ENCODE results near the gene PLCD3.
"Not testable (repeated sequence)": the region's sequence is repeated elsewhere in the genome, so short reads cannot be mapped to it uniquely, and the experiment has no call there.

The PLCD3 gene

GRCh38 chr17:45127548-45128300 lies 4.6 kb downstream of the PLCD3 start:
- Histone ChIP-seq H3K27ac (ENCODE audit: low read depth, low read length) (no peak overlapping the region), H3K4me3 (ENCODE audit: low read depth in 1 of 2, low read length in 2 of 2) (peak overlapping the region in 1 of 2 donors; percentile 21), H3K4me1 (ENCODE audit: control insufficient read depth in 1 of 2, insufficient read depth in 2 of 2, low read length in 2 of 2) (peaks cover 61 to 66% of the 10 kb centered on the region in 2 donors), H3K36me3 (ENCODE audit: control insufficient read depth in 1 of 2, insufficient read depth in 2 of 2, low read length in 2 of 2) (no peaks in the 10 kb centered on the region), H3K27me3 (ENCODE audit: control insufficient read depth in 1 of 2, insufficient read depth in 2 of 2, low read length in 2 of 2) (no peaks in the 10 kb centered on the region), H3K9ac (ENCODE audit: low read depth in 1 of 2, low read length in 2 of 2) (peak overlapping the region in 1 of 2 donors; percentile 18), H3K9me3 (ENCODE audit: control insufficient read depth in 1 of 2, low read length in 2 of 2) (no peaks in the 10 kb centered on the region)

DNA sequence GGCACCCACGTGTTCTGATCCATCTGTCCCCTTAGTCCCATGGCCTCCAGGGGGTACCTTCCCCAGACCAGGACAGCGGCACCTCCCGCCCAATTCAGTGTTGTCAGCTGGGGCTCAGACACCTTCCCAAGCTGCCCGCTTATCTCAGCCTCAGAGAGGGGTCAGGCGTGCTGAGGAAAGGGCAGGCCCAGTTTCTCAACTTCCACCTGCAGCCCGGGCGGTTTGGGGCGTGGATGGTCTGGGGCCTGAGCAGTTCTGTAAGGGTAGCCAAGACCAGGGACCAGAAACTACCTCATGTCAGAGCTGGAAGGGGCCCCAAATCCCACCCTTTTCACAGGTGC lies 5.1 kb downstream of the PLCD3 start:
- peaks cover 65 to 68% of the 10 kb centered on the region in 2 donors for H3K4me1 ChIP-seq (ENCODE audit: control insufficient read depth in 1 of 2, insufficient read depth in 2 of 2, low read length in 2 of 2)
- no peaks in the 10 kb centered on the region for H3K9me3 ChIP-seq (ENCODE audit: control insufficient read depth in 1 of 2, low read length in 2 of 2)
- H3K27me3 ChIP-seq (ENCODE audit: control insufficient read depth in 1 of 2, insufficient read depth in 2 of 2, low read length in 2 of 2), result no peaks in the 10 kb centered on the region
- H3K36me3 ChIP-seq (ENCODE audit: control insufficient read depth in 1 of 2, insufficient read depth in 2 of 2, low read length in 2 of 2), result no peaks in the 10 kb centered on the region
- H3K9ac ChIP-seq (ENCODE audit: low read depth in 1 of 2, low read length in 2 of 2), result peak overlapping the region in 1 of 2 donors; percentile 15
- H3K4me3 ChIP-seq (ENCODE audit: low read depth in 1 of 2, low read length in 2 of 2), result no peak overlapping the region
- no peak overlapping the region for H3K27ac ChIP-seq (ENCODE audit: low read depth, low read length)

DNA sequence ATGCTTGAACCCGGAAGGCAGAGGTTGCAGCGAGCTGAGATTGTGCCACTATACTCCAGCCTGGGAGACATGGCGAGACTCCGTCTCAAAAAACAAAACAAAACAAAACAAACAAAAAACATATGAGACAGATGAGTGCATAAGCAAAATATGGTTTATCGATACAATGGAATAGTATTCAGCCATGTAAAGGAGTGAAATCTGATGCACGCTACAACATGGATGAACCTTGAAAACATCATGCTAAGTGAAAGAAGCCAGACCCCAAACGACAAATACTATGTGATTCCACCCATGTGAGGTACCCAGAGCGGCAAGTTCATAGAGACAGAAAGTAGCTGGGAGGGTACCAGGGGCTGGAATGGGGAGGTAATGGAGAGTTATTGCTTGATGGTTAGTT lies 6.8 kb downstream of the PLCD3 start:
- H3K36me3 ChIP-seq (ENCODE audit: control insufficient read depth in 1 of 2, insufficient read depth in 2 of 2, low read length in 2 of 2), result no peaks in the 10 kb centered on the region
- no peak overlapping the region for H3K9ac ChIP-seq (ENCODE audit: low read depth in 1 of 2, low read length in 2 of 2)
- H3K9me3 ChIP-seq (ENCODE audit: control insufficient read depth in 1 of 2, low read length in 2 of 2), result no peaks in the 10 kb centered on the region
- no peak overlapping the region for H3K4me3 ChIP-seq (ENCODE audit: low read depth in 1 of 2, low read length in 2 of 2)
- no peaks in the 10 kb centered on the region for H3K27me3 ChIP-seq (ENCODE audit: control insufficient read depth in 1 of 2, insufficient read depth in 2 of 2, low read length in 2 of 2)
- H3K27ac ChIP-seq (ENCODE audit: low read depth, low read length), result no peak overlapping the region
- H3K4me1 ChIP-seq (ENCODE audit: control insufficient read depth in 1 of 2, insufficient read depth in 2 of 2, low read length in 2 of 2), result peaks cover 51 to 54% of the 10 kb centered on the region in 2 donors

DNA sequence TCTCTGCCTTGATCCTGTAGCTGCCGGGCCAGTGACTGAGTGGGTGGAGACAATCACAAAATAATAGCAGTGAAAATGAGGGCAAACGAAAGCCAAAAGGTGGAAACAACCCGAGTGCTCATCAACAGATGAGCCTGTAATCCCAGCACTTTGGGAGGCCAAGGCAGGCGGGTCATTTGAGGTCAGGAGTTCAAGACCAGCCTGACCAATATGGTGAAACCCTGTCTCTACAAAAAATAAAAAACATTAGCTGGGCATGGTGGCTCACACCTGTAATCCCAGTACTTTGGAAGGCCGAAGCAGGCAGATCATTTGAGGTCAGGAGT lies 7.6 kb downstream of the PLCD3 start:
- not testable (repeated sequence) for H3K9ac ChIP-seq (ENCODE audit: low read depth in 1 of 2, low read length in 2 of 2); H3K27me3 ChIP-seq (ENCODE audit: control insufficient read depth in 1 of 2, insufficient read depth in 2 of 2, low read length in 2 of 2); H3K4me3 ChIP-seq (ENCODE audit: low read depth in 1 of 2, low read length in 2 of 2); H3K36me3 ChIP-seq (ENCODE audit: control insufficient read depth in 1 of 2, insufficient read depth in 2 of 2, low read length in 2 of 2); H3K9me3 ChIP-seq (ENCODE audit: control insufficient read depth in 1 of 2, low read length in 2 of 2)
- Histone ChIP-seq H3K4me1 (ENCODE audit: control insufficient read depth in 1 of 2, insufficient read depth in 2 of 2, low read length in 2 of 2) (peaks cover 47% of the 10 kb centered on the region in 2 donors), H3K27ac (ENCODE audit: low read depth, low read length) (peak overlapping the region; percentile 46)

DNA sequence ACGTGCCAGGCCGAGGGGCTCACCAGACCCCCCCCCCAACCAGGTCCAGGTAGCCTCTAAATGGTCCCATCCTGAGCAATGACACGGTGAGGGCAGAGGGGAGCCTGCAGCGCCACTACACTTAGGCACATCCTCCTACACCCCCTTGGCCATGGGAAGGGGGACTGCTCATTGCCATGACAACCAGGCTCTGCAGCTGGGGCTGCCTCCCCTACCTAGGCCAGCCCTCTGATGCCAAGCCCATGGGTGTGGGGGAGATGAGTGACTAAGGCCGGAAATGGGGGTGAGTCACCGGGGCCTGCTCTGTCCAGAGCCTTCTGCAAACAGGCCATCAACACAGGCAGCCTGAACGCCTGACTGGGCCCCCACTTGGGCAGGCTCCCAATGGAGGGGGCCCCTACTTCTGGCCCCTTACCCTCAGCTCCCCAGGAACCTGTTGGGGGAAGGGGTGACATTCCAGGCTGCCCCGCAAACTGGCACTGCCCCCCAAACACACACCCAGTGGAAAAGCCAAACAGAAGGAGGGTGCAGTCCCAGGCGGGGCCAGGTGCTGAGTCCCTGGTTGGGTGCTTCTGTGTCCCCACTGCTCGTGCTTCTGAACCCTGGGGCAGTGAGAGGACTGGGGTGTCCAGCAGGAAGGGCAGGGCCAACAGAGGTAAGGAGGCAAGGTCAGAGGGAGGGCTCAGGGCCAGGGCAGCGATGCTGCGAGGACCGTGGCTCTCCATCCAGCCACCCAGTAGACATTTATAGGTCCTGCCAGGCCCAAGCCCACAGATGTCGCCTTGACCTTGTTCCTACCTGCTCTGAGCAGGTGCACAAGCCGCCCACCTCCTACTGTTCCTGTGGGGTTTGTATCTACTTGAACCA lies 8.2 kb downstream of the PLCD3 start:
- Histone ChIP-seq H3K27me3 (ENCODE audit: control insufficient read depth in 1 of 2, insufficient read depth in 2 of 2, low read length in 2 of 2) (no peaks in the 10 kb centered on the region), H3K27ac (ENCODE audit: low read depth, low read length) (peak overlapping the region; percentile 46), H3K9me3 (ENCODE audit: control insufficient read depth in 1 of 2, low read length in 2 of 2) (no peaks in the 10 kb centered on the region), H3K4me1 (ENCODE audit: control insufficient read depth in 1 of 2, insufficient read depth in 2 of 2, low read length in 2 of 2) (peaks cover 41 to 42% of the 10 kb centered on the region in 2 donors), H3K4me3 (ENCODE audit: low read depth in 1 of 2, low read length in 2 of 2) (no peak overlapping the region), H3K9ac (ENCODE audit: low read depth in 1 of 2, low read length in 2 of 2) (no peak overlapping the region), H3K36me3 (ENCODE audit: control insufficient read depth in 1 of 2, insufficient read depth in 2 of 2, low read length in 2 of 2) (no peaks in the 10 kb centered on the region)

- Histone ChIP-seq H3K27ac (ENCODE audit: low read depth, low read length) (no peak overlapping the region), H3K4me3 (ENCODE audit: low read depth in 1 of 2, low read length in 2 of 2) (no peak overlapping the region), H3K27me3 (ENCODE audit: control insufficient read depth in 1 of 2, insufficient read depth in 2 of 2, low read length in 2 of 2) (no peaks in the 10 kb centered on the region), H3K9me3 (ENCODE audit: control insufficient read depth in 1 of 2, low read length in 2 of 2) (no peaks in the 10 kb centered on the region), H3K36me3 (ENCODE audit: control insufficient read depth in 1 of 2, insufficient read depth in 2 of 2, low read length in 2 of 2) (no peaks in the 10 kb centered on the region), H3K9ac (ENCODE audit: low read depth in 1 of 2, low read length in 2 of 2) (no peak overlapping the region), H3K4me1 (ENCODE audit: control insufficient read depth in 1 of 2, insufficient read depth in 2 of 2, low read length in 2 of 2) (peaks cover 38 to 39% of the 10 kb centered on the region in 2 donors)
Measured at GRCh38 chr17:45123076-45123770, 9.1 kb downstream of the PLCD3 start.

- H3K4me1 ChIP-seq (ENCODE audit: control insufficient read depth in 1 of 2, insufficient read depth in 2 of 2, low read length in 2 of 2), result peaks cover 24% of the 10 kb centered on the region in 2 donors
- no peaks in the 10 kb centered on the region for H3K36me3 ChIP-seq (ENCODE audit: control insufficient read depth in 1 of 2, insufficient read depth in 2 of 2, low read length in 2 of 2)
- H3K9ac ChIP-seq (ENCODE audit: low read depth in 1 of 2, low read length in 2 of 2), result no peak overlapping the region
- H3K27ac ChIP-seq (ENCODE audit: low read depth, low read length), result no peak overlapping the region
- H3K27me3 ChIP-seq (ENCODE audit: control insufficient read depth in 1 of 2, insufficient read depth in 2 of 2, low read length in 2 of 2), result no peaks in the 10 kb centered on the region
- no peaks in the 10 kb centered on the region for H3K9me3 ChIP-seq (ENCODE audit: control insufficient read depth in 1 of 2, low read length in 2 of 2)
- no peak overlapping the region for H3K4me3 ChIP-seq (ENCODE audit: low read depth in 1 of 2, low read length in 2 of 2)
Measured at GRCh38 chr17:45121055-45121454, 11.3 kb downstream of the PLCD3 start.

GRCh38 chr17:45120558-45120957 lies 11.8 kb downstream of the PLCD3 start:
- H3K4me3 ChIP-seq (ENCODE audit: low read depth in 1 of 2, low read length in 2 of 2), result no peak overlapping the region
- H3K27ac ChIP-seq (ENCODE audit: low read depth, low read length), result no peak overlapping the region
- H3K9me3 ChIP-seq (ENCODE audit: control insufficient read depth in 1 of 2, low read length in 2 of 2), result no peaks in the 10 kb centered on the region
- peaks cover 24% of the 10 kb centered on the region in 2 donors for H3K4me1 ChIP-seq (ENCODE audit: control insufficient read depth in 1 of 2, insufficient read depth in 2 of 2, low read length in 2 of 2)
- H3K36me3 ChIP-seq (ENCODE audit: control insufficient read depth in 1 of 2, insufficient read depth in 2 of 2, low read length in 2 of 2), result no peaks in the 10 kb centered on the region
- no peak overlapping the region for H3K9ac ChIP-seq (ENCODE audit: low read depth in 1 of 2, low read length in 2 of 2)
- H3K27me3 ChIP-seq (ENCODE audit: control insufficient read depth in 1 of 2, insufficient read depth in 2 of 2, low read length in 2 of 2), result no peaks in the 10 kb centered on the region

DNA sequence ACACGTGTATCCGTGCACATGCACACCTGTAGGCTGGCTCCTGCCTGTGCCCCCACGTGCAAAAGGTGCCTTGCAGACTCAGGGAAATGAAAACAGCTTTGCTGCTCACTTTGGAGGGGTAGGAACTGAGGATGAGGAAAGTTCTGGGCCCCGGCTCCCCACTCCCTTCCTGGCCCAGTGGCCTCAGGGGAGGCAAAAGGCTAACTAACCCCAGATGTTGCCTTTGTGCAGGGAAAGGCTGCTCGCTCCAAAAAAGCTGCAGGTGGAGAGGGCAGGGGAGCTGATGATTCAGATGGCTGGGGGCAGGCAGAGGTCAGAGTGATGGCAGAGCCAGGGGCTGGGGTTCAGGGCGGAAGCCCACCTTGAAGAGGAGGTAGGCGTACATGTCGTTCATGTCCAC lies 12.4 kb downstream of the PLCD3 start:
- Histone ChIP-seq H3K27ac (ENCODE audit: low read depth, low read length) (no peak overlapping the region), H3K9me3 (ENCODE audit: control insufficient read depth in 1 of 2, low read length in 2 of 2) (no peaks in the 10 kb centered on the region), H3K9ac (ENCODE audit: low read depth in 1 of 2, low read length in 2 of 2) (no peak overlapping the region), H3K27me3 (ENCODE audit: control insufficient read depth in 1 of 2, insufficient read depth in 2 of 2, low read length in 2 of 2) (no peaks in the 10 kb centered on the region), H3K4me1 (ENCODE audit: control insufficient read depth in 1 of 2, insufficient read depth in 2 of 2, low read length in 2 of 2) (peaks cover 24% of the 10 kb centered on the region in 2 donors), H3K36me3 (ENCODE audit: control insufficient read depth in 1 of 2, insufficient read depth in 2 of 2, low read length in 2 of 2) (no peaks in the 10 kb centered on the region), H3K4me3 (ENCODE audit: low read depth in 1 of 2, low read length in 2 of 2) (no peak overlapping the region)

GRCh38 chr17:45118691-45119090 lies 13.6 kb downstream of the PLCD3 start:
- Histone ChIP-seq H3K27ac (ENCODE audit: low read depth, low read length) (no peak overlapping the region), H3K9me3 (ENCODE audit: control insufficient read depth in 1 of 2, low read length in 2 of 2) (no peaks in the 10 kb centered on the region), H3K27me3 (ENCODE audit: control insufficient read depth in 1 of 2, insufficient read depth in 2 of 2, low read length in 2 of 2) (no peaks in the 10 kb centered on the region), H3K4me3 (ENCODE audit: low read depth in 1 of 2, low read length in 2 of 2) (no peak overlapping the region), H3K36me3 (ENCODE audit: control insufficient read depth in 1 of 2, insufficient read depth in 2 of 2, low read length in 2 of 2) (no peaks in the 10 kb centered on the region), H3K9ac (ENCODE audit: low read depth in 1 of 2, low read length in 2 of 2) (no peak overlapping the region), H3K4me1 (ENCODE audit: control insufficient read depth in 1 of 2, insufficient read depth in 2 of 2, low read length in 2 of 2) (peaks cover 13% of the 10 kb centered on the region in 2 donors)
